IMR-90 (cell line): ENCODE results near the gene EXOSC9. TPM values are rescaled to one million over a fixed set of nuclear protein-coding genes. Genes with fewer than 3 reads are reported as not detected.
A peak's percentile ranks its signal among the peaks of the same experiment; 100 is the strongest.

Source experiments
- ATAC-seq: fragments of 200-7000 bp; cut with Tn5 transposase; 2 replicates; pipeline ENCODE4 v1.9.1; 2020; ENCODE audit warnings: low read depth, mild to moderate bottlenecking, moderate library complexity
- BruUV-seq: library from RNA; stranded (reverse); fragments of 400-500 nt; replicated peaks from 2 replicates; lab custom pipeline; 2021; lab: Mats Ljungman, UMichigan
- CTCF ChIA-PET: fragments of 300-600 bp; formaldehyde crosslinking; extraction: SDS; loops from one replicate; lab custom pipeline; 2021; ENCODE audit warnings: antibody characterized with exemption; lab: Yijun Ruan, JAX
- POLR2A ChIA-PET: fragments of 300-600 bp; sonication (Branson Sonifier 250); formaldehyde crosslinking; loops from one replicate; lab custom pipeline; 2022; ENCODE audit warnings: antibody characterized with exemption; ENCODE audit not compliant: unreplicated experiment; lab: Charles Lee
- DNase-seq: peaks from one replicate; pipeline ENCODE4 v3.0.0; 2013
- H2AFZ ChIP-seq: replicated peaks from 2 replicates; pipeline ENCODE3; 2013; ENCODE audit warnings: low read length, mild to moderate bottlenecking; ENCODE audit not compliant: poor library complexity
- H2AK5ac ChIP-seq: 2 replicates; pipeline ENCODE4 v1.6.1; 2013; ENCODE audit warnings: low read depth, low read length, inconsistent platforms
- H2AK9ac ChIP-seq: replicated peaks from 2 replicates; pipeline ENCODE3; 2013; ENCODE audit warnings: mild to moderate bottlenecking, low read depth, low read length, moderate library complexity; ENCODE audit not compliant: poor library complexity
- H2BK120ac ChIP-seq: 2 replicates; pipeline ENCODE4 v1.6.1; 2013; ENCODE audit warnings: low read depth, low read length, inconsistent platforms
- H2BK15ac ChIP-seq: 3 replicates; pipeline ENCODE4 v1.6.1; 2013; ENCODE audit warnings: low read depth, low read length, inconsistent platforms
- H2BK20ac ChIP-seq: 2 replicates; pipeline ENCODE4 v1.6.1; 2013; ENCODE audit warnings: low read depth, mild to moderate bottlenecking, inconsistent platforms, low read length, moderate library complexity
- H2BK5ac ChIP-seq: 2 replicates; pipeline ENCODE4 v1.6.1; 2013; ENCODE audit warnings: mild to moderate bottlenecking, low read depth, low read length, inconsistent platforms; ENCODE audit not compliant: poor library complexity, severe bottlenecking
- H3K14ac ChIP-seq: replicated peaks from 2 replicates; pipeline ENCODE4 v1.6.1; 2013; ENCODE audit warnings: low read depth, low read length, inconsistent platforms
- H3K18ac ChIP-seq: 2 replicates; pipeline ENCODE4 v1.6.1; 2013; ENCODE audit warnings: low read depth, low read length, control low read depth
- H3K23ac ChIP-seq: 2 replicates; pipeline ENCODE4 v1.6.1; 2013; ENCODE audit warnings: low read depth, low read length, inconsistent platforms
- H3K27ac ChIP-seq: 2 replicates; pipeline ENCODE4 v1.5.1; 2013; ENCODE audit warnings: mild to moderate bottlenecking, control low read depth, low read length; ENCODE audit not compliant: insufficient read depth
- H3K27me3 ChIP-seq: 2 replicates; pipeline ENCODE4 v1.6.1; 2013; ENCODE audit warnings: low read length; ENCODE audit not compliant: control insufficient read depth, insufficient read depth
- H3K36me3 ChIP-seq: 2 replicates; pipeline ENCODE4 v1.6.1; 2013; ENCODE audit warnings: low read length, mixed read lengths; ENCODE audit not compliant: control insufficient read depth, insufficient read depth
- H3K4ac ChIP-seq: 2 replicates; pipeline ENCODE4 v1.6.1; 2013; ENCODE audit warnings: low read depth, low read length, inconsistent platforms
- H3K4me1 ChIP-seq: 2 replicates; pipeline ENCODE4 v1.6.1; 2013; ENCODE audit warnings: low read length, mixed read lengths; ENCODE audit not compliant: control insufficient read depth, insufficient read depth
- H3K4me2 ChIP-seq: 2 replicates; pipeline ENCODE4 v1.6.1; 2013; ENCODE audit warnings: low read depth, mild to moderate bottlenecking, control low read depth, low read length, moderate library complexity
- H3K4me3 ChIP-seq: 2 replicates; pipeline ENCODE4 v1.5.1; 2013; ENCODE audit warnings: low read depth, mild to moderate bottlenecking, control low read depth, low read length, moderate library complexity; ENCODE audit not compliant: insufficient read depth
- H3K56ac ChIP-seq: 2 replicates; pipeline ENCODE4 v1.6.1; 2013; ENCODE audit warnings: low read length, inconsistent platforms; ENCODE audit not compliant: insufficient read depth; ENCODE audit errors: extremely low read depth
- H3K79me1 ChIP-seq, 2 experiments: 2 replicates each; pipeline ENCODE4 v1.6.1; 2013; ENCODE audit warnings: low read length in 2 of 2, inconsistent platforms in 1 of 2, low read depth in 1 of 2
- H3K9ac ChIP-seq: 2 replicates; pipeline ENCODE4 v1.6.1; 2013; ENCODE audit warnings: low read depth, low read length, control low read depth
- H3K9me1 ChIP-seq: 2 replicates; pipeline ENCODE4 v1.6.1; 2013; ENCODE audit warnings: low read length, inconsistent platforms; ENCODE audit not compliant: insufficient read depth
- H3K9me3 ChIP-seq: 2 replicates; pipeline ENCODE4 v1.6.1; 2013; ENCODE audit warnings: low read length; ENCODE audit not compliant: control insufficient read depth, insufficient read depth
- H4K20me1 ChIP-seq: 2 replicates; pipeline ENCODE4 v1.6.1; 2013; ENCODE audit warnings: low read length, inconsistent platforms; ENCODE audit not compliant: insufficient read depth
- H4K5ac ChIP-seq: 2 replicates; pipeline ENCODE4 v1.6.1; 2013; ENCODE audit warnings: mild to moderate bottlenecking, low read depth, low read length, control low read depth
- H4K8ac ChIP-seq, 2 experiments: 2 replicates each; pipeline ENCODE4 v1.6.1; 2013; ENCODE audit warnings: low read depth in 2 of 2, low read length in 2 of 2, control low read depth in 1 of 2, inconsistent platforms in 1 of 2
- H4K91ac ChIP-seq: 2 replicates; pipeline ENCODE4 v1.6.1; 2013; ENCODE audit warnings: low read depth, low read length, inconsistent platforms; ENCODE audit not compliant: insufficient read depth
- BHLHE40 ChIP-seq: fragments of 150-350 bp; IDR thresholded peaks from 2 replicates; pipeline ENCODE4 v1.6.1; 2016; ENCODE audit warnings: mild to moderate bottlenecking, low read depth, low read length
- CEBPB ChIP-seq: IDR thresholded peaks from 2 replicates; pipeline ENCODE4 v1.6.1; 2012; ENCODE audit warnings: low read depth, low read length, improper control_type of control experiment
- CHD1 ChIP-seq: IDR thresholded peaks from 2 replicates; pipeline ENCODE4 v1.6.1; 2012; ENCODE audit warnings: low read depth, low read length, improper control_type of control experiment
- FOS ChIP-seq: fragments of 150-350 bp; IDR thresholded peaks from 2 replicates; pipeline ENCODE4 v1.6.1; 2016; ENCODE audit warnings: low read depth, low read length
- MAFK ChIP-seq: IDR thresholded peaks from 2 replicates; pipeline ENCODE4 v1.6.1; 2012; ENCODE audit warnings: low read depth, low read length, improper control_type of control experiment
- MAZ ChIP-seq: IDR thresholded peaks from 2 replicates; pipeline ENCODE4 v1.6.1; 2012; ENCODE audit warnings: low read depth, mild to moderate bottlenecking, low read length, improper control_type of control experiment, moderate library complexity, borderline replicate concordance
- MXI1 ChIP-seq: IDR thresholded peaks from 2 replicates; pipeline ENCODE4 v1.6.1; 2012; ENCODE audit warnings: low read depth, mild to moderate bottlenecking, low read length, moderate library complexity, borderline replicate concordance
- NFE2L2 ChIP-seq: fragments of 150-350 bp; IDR thresholded peaks from 2 replicates; pipeline ENCODE4 v1.6.1; 2016; ENCODE audit warnings: low read depth, mild to moderate bottlenecking, low read length
- POLR2A ChIP-seq: IDR thresholded peaks from 2 replicates; pipeline ENCODE4 v1.6.1; 2012; ENCODE audit warnings: mild to moderate bottlenecking, low read depth, low read length
- RAD21 ChIP-seq: IDR thresholded peaks from 2 replicates; pipeline ENCODE4 v1.6.1; 2012; ENCODE audit warnings: low read length, improper control_type of control experiment
- RCOR1 ChIP-seq: IDR thresholded peaks from 2 replicates; pipeline ENCODE4 v1.6.1; 2012; ENCODE audit warnings: mild to moderate bottlenecking, low read length, improper control_type of control experiment; ENCODE audit not compliant: insufficient replicate concordance
- RFX5 ChIP-seq: IDR thresholded peaks from 2 replicates; pipeline ENCODE4 v1.8.0; 2012; ENCODE audit warnings: low read depth, mild to moderate bottlenecking, low read length, moderate library complexity
- SMC3 ChIP-seq: fragments of 150-350 bp; IDR thresholded peaks from 2 replicates; pipeline ENCODE4 v1.6.1; 2016; ENCODE audit warnings: low read depth, mild to moderate bottlenecking, antibody characterized with exemption, low read length, moderate library complexity
- WGBS, 2 experiments: methylation state at CpG; one replicate each; pipeline versions ENCODE4 v1.1.5 to v1.1.7; 2013; ENCODE audit warnings: missing lambda C conversion rate in 2 of 2; ENCODE audit not compliant: insufficient read length in 1 of 2; ENCODE audit errors: extremely low coverage in 2 of 2; 5-methylcytosine and 5-hydroxymethylcytosine counted together
- dilution Hi-C: fragments of 300-500 bp; cut with HindIII; formaldehyde crosslinking; loops from one replicate; pipeline ENCODE4 v1.14.3; 2018; ENCODE audit warnings: low sequenced_read_pairs; ENCODE audit not compliant: unreplicated experiment
- in situ Hi-C: fragments of 300-500 bp; cut with MboI; formaldehyde crosslinking; loops from 3 replicates; pipeline ENCODE4 v1.14.3; 2019; ENCODE audit warnings: low sequenced_read_pairs, inconsistent platforms, mixed read lengths
- intact Hi-C: fragments of 100-400 bp; cut with micrococcal nuclease; formaldehyde crosslinking; loops from 2 replicates; pipeline ENCODE4 v1.10.0; 2022
- polyA plus RNA-seq, 3 experiments: library from polyadenylated mRNA; depleted of rRNA; stranded (reverse); fragments of >200 nt; gene quantifications; 2 replicates each; pipeline ENCODE4 v1.2.3, GENCODE V29; 2012; ENCODE audit warnings: low replicate concordance in 1 of 3
- total RNA-seq: library from RNA; depleted of rRNA; stranded (reverse); fragments of >200 nt; gene quantifications from 2 replicates; pipeline ENCODE4 v1.2.3, GENCODE V29; 2012
- TF ChIP-seq, protein P1 (sequence below): conservative IDR thresholded peaks from 2 replicates; pipeline ENCODE4 v1.5.1; 2012; ENCODE audit warnings: mild to moderate bottlenecking, low read depth, low read length, improper control_type of control experiment
- TF ChIP-seq, protein P2 (sequence below): fragments of 150-350 bp; IDR thresholded peaks from 2 replicates; pipeline ENCODE4 v1.6.1; 2017; ENCODE audit warnings: mild to moderate bottlenecking, antibody characterized with exemption, low read length, low read depth
- TF ChIP-seq, protein P3 (sequence below): fragments of 150-350 bp; IDR thresholded peaks from 2 replicates; pipeline ENCODE4 v1.6.1; 2016; ENCODE audit warnings: low read depth, mild to moderate bottlenecking, low read length, moderate library complexity, borderline replicate concordance

Gene EXOSC9
- total and polyA plus RNA-seq, 2 of the 4 experiments (the other 2 are of a cell fraction), result 34.7 to 47.5 TPM

DNA sequence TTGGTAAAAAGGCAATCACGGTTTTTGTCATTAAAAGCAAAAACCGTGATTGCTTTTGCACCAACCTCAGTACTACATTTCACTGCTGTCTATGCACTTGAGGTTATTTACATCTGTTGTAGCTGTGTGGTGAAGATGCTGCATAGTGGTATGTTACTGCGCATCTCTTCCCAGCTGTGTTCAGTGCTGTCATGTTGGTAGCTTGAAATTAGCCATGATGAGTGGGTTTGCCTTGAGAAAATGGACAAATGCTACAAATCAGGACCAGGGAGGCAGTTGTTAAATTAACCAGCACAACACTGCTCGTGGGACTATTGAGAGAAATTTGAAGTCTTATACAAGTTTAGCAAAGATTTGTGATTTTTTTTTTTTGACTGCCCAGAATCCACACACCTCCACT lies 34.0 kb upstream of the EXOSC9 start:
- no peak overlapping the region for H3K4me2 ChIP-seq
- H3K27me3 ChIP-seq, result no peaks in the 10 kb centered on the region
- ChIA-PET POLR2A (no interaction called here), CTCF (interaction anchor here (0.9 kb wide), 1 partner anchor 10 kb away, joined by 3 read pairs; no protein-coding TSS in a partner anchor)
- no TSS peak for BruUV-seq
- no peak overlapping the region for H4K8ac ChIP-seq
- H3K56ac ChIP-seq, result no peak overlapping the region
- intact Hi-C loops (loop anchor here (5.0 kb wide), 1 partner anchor 50 kb away; no protein-coding TSS in a partner anchor), dilution Hi-C loops (no loop called here), in situ Hi-C loops (no loop called here)
- peaks cover 4% of the 10 kb centered on the region for H3K4me1 ChIP-seq
- peaks cover 0 to 3% of the 10 kb centered on the region in 2 experiments; a peak in 2 of 4 replicates for H3K79me1 ChIP-seq
- no peak overlapping the region for H3K14ac ChIP-seq
- no peaks in the 10 kb centered on the region for H3K36me3 ChIP-seq
- H3K4me3 ChIP-seq, result no peak overlapping the region
- H3K9ac ChIP-seq, result no peak overlapping the region
- no CpG with 5 or more reads among the region's 4 CpGs for whole genome bisulfite sequencing, 2 experiments
- ATAC-seq (no peak), DNase-seq (no peak)
- no peak overlapping the region for H2BK20ac ChIP-seq
- H2AK5ac ChIP-seq, result no peak overlapping the region
- H2AFZ ChIP-seq, result no peak overlapping the region
- no peak overlapping the region for H3K27ac ChIP-seq
- H3K9me1 ChIP-seq, result 0 out of 2 replicates have a peak, but pooled peaks cover 6% of the 10 kb centered on the region
- H2BK120ac ChIP-seq, result no peak overlapping the region
- no peak overlapping the region for H3K4ac ChIP-seq
- no peak overlapping the region for H4K5ac ChIP-seq
- H4K91ac ChIP-seq, result peak overlapping the region; percentile 17; the same call in 1 of the 2 replicates
- H3K23ac ChIP-seq, result no peak overlapping the region
- H2AK9ac ChIP-seq, result no peak overlapping the region
- H3K18ac ChIP-seq, result no peak overlapping the region; the same call in 1 of the 2 replicates
- no peak overlapping the region for H2BK5ac ChIP-seq
- H3K9me3 ChIP-seq, result no peaks in the 10 kb centered on the region
- H2BK15ac ChIP-seq, result no peak overlapping the region
- TF ChIP-seq MAFK (no peak), SMC3 (no peak), MAZ (no peak), RCOR1 (no peak), CHD1 (no peak), NFE2L2 (no peak), RAD21 (no peak), MXI1 (no peak), CEBPB (no peak), BHLHE40 (no peak), FOS (no peak), RFX5 (no peak), POLR2A (no peak)
- TF ChIP-seq, protein P1, sequence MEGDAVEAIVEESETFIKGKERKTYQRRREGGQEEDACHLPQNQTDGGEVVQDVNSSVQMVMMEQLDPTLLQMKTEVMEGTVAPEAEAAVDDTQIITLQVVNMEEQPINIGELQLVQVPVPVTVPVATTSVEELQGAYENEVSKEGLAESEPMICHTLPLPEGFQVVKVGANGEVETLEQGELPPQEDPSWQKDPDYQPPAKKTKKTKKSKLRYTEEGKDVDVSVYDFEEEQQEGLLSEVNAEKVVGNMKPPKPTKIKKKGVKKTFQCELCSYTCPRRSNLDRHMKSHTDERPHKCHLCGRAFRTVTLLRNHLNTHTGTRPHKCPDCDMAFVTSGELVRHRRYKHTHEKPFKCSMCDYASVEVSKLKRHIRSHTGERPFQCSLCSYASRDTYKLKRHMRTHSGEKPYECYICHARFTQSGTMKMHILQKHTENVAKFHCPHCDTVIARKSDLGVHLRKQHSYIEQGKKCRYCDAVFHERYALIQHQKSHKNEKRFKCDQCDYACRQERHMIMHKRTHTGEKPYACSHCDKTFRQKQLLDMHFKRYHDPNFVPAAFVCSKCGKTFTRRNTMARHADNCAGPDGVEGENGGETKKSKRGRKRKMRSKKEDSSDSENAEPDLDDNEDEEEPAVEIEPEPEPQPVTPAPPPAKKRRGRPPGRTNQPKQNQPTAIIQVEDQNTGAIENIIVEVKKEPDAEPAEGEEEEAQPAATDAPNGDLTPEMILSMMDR, result no peak
- TF ChIP-seq, protein P2, sequence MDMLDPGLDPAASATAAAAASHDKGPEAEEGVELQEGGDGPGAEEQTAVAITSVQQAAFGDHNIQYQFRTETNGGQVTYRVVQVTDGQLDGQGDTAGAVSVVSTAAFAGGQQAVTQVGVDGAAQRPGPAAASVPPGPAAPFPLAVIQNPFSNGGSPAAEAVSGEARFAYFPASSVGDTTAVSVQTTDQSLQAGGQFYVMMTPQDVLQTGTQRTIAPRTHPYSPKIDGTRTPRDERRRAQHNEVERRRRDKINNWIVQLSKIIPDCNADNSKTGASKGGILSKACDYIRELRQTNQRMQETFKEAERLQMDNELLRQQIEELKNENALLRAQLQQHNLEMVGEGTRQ, result no peak
- TF ChIP-seq, protein P3, sequence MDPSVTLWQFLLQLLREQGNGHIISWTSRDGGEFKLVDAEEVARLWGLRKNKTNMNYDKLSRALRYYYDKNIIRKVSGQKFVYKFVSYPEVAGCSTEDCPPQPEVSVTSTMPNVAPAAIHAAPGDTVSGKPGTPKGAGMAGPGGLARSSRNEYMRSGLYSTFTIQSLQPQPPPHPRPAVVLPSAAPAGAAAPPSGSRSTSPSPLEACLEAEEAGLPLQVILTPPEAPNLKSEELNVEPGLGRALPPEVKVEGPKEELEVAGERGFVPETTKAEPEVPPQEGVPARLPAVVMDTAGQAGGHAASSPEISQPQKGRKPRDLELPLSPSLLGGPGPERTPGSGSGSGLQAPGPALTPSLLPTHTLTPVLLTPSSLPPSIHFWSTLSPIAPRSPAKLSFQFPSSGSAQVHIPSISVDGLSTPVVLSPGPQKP, result no peak
- H4K20me1 ChIP-seq, result no peaks in the 10 kb centered on the region
